Parathyroid adenoma (tissue), 2 donors: Measurements from ENCODE around the gene TUBA4B.
A peak's percentile ranks its signal among the peaks of the same experiment; 100 is the strongest.
"Not testable (repeated sequence)": the region's sequence is repeated elsewhere in the genome, so short reads cannot be mapped to it uniquely, and the experiment has no call there.

ENCODE experiments used
- H2AFZ ChIP-seq: fragments of 300-600 bp; sonication (generic); one replicate; pipeline ENCODE4 v1.7.0; 2017; ENCODE audit warnings: antibody characterized with exemption, mild to moderate bottlenecking
- H3K27ac ChIP-seq: fragments of 300-600 bp; sonication (generic); one replicate; pipeline ENCODE4 v1.7.0; 2017
- H3K27me3 ChIP-seq: fragments of 300-600 bp; sonication (generic); one replicate; pipeline ENCODE4 v1.7.0; 2017; ENCODE audit warnings: low read length; ENCODE audit not compliant: control insufficient read depth, insufficient read depth
- H3K36me3 ChIP-seq: fragments of 300-600 bp; sonication (generic); one replicate; pipeline ENCODE4 v1.7.0; 2017; ENCODE audit warnings: low read length; ENCODE audit not compliant: control insufficient read depth, insufficient read depth
- H3K4me1 ChIP-seq: fragments of 300-600 bp; sonication (generic); one replicate; pipeline ENCODE4 v1.7.0; 2017; ENCODE audit warnings: control low read depth
- H3K4me2 ChIP-seq: fragments of 300-600 bp; sonication (generic); one replicate; pipeline ENCODE4 v1.7.0; 2017; ENCODE audit warnings: low read length
- H3K4me3 ChIP-seq: fragments of 300-600 bp; sonication (generic); one replicate; pipeline ENCODE4 v1.7.0; 2017; ENCODE audit warnings: low read depth, low read length
- H3K79me2 ChIP-seq: fragments of 300-600 bp; sonication (generic); one replicate; pipeline ENCODE4 v1.7.0; 2017; ENCODE audit warnings: control low read depth
- H3K9ac ChIP-seq: fragments of 300-600 bp; sonication (generic); one replicate; pipeline ENCODE4 v1.7.0; 2017; ENCODE audit warnings: mild to moderate bottlenecking
- H3K9me3 ChIP-seq: fragments of 300-600 bp; sonication (generic); one replicate; pipeline ENCODE4 v1.7.0; 2017; ENCODE audit warnings: low read length; ENCODE audit not compliant: control insufficient read depth
- TF ChIP-seq, protein P1 (sequence below): fragments of 300-600 bp; sonication (generic); IDR thresholded peaks from one replicate; pipeline ENCODE4 v1.7.0; 2017; ENCODE audit warnings: antibody characterized with exemption, mild to moderate bottlenecking
- donor health status: primary hyperparathyroidism.

The TUBA4B gene

DNA sequence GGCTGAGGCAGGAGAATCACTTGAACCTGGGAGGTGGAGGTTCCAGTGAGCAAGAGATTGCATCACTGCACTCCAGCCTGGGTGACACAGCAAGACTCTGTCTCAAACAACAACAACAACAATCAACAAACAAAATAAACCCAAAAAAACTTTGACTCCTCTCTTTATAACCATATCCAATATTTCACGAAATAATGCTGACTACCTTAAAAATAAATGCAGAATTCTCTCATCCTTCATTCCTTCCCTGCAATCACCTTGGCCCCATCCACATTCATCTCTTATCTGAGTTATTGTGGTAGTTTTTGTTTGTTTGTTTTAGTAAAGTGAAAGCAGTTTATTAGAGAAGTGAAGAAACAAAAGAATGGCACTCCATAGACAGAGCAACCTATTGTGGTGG, 53.0 kb downstream of the TUBA4B start:
- no peak overlapping the region for H3K9ac ChIP-seq
- H3K27me3 ChIP-seq: peaks cover 4% of the 10 kb centered on the region
- no peak overlapping the region for H3K4me3 ChIP-seq
- no peak overlapping the region for H3K27ac ChIP-seq
- no peak overlapping the region for H3K4me2 ChIP-seq
- no peaks in the 10 kb centered on the region for H3K36me3 ChIP-seq
- H3K79me2 ChIP-seq: no peaks in the 10 kb centered on the region
- TF ChIP-seq, protein P1, sequence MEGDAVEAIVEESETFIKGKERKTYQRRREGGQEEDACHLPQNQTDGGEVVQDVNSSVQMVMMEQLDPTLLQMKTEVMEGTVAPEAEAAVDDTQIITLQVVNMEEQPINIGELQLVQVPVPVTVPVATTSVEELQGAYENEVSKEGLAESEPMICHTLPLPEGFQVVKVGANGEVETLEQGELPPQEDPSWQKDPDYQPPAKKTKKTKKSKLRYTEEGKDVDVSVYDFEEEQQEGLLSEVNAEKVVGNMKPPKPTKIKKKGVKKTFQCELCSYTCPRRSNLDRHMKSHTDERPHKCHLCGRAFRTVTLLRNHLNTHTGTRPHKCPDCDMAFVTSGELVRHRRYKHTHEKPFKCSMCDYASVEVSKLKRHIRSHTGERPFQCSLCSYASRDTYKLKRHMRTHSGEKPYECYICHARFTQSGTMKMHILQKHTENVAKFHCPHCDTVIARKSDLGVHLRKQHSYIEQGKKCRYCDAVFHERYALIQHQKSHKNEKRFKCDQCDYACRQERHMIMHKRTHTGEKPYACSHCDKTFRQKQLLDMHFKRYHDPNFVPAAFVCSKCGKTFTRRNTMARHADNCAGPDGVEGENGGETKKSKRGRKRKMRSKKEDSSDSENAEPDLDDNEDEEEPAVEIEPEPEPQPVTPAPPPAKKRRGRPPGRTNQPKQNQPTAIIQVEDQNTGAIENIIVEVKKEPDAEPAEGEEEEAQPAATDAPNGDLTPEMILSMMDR: no peak
- H3K4me1 ChIP-seq: no peaks in the 10 kb centered on the region
- no peaks in the 10 kb centered on the region for H3K9me3 ChIP-seq
- no peak overlapping the region for H2AFZ ChIP-seq

DNA sequence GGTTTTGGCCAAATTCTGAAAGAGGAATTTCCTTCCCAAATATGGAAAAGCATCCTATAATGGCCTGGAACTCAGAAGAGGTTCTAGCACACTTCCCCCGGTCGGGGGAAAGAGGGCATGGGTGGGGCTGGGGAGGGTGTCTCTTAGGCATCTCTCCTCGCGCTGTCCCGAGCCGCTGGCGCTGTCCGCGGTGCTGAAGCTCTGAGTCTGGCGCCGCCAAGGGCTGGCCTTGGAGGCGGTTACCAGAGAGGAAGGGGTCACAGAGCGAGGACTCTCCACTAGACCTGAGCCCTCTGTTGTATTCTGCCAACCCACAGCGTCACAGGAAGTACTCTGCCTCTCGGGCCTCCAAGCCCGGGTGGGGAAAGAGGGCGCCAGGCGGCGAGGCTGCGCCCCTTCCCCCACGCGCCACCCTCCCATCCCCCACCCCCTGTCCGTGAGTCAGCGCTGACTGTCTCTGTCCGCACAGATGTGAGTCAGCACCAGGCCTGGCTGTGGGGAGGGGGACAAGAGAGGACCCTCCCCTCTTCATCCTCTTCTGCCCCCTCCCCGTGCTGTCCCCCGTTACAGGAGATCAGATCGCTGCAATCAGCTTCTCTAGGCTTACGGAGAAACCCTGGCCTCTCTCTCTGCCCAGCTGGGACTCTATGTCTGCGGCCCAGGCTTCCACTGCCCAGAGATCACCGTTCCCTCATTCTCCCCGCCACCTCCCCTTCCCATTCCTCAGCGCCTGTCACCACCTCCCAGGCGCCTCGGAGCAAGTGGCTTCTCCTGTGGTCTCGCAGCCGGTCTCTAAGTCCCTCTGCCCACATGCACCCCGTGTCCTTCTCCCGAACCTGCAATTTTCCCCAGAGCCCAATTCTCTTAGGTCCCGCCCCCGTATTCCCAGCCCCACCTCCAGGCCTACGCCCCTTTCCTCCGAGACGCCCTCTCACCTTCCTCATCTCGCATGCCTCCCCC, 55.4 kb downstream of the TUBA4B start:
- peaks cover 4% of the 10 kb centered on the region for H3K27me3 ChIP-seq
- H3K27ac ChIP-seq: peak overlapping the region; percentile 53
- H3K9me3 ChIP-seq: no peaks in the 10 kb centered on the region
- TF ChIP-seq, protein P1: no peak
- peak overlapping the region; percentile 24 for H3K9ac ChIP-seq
- H3K4me1 ChIP-seq: no peaks in the 10 kb centered on the region
- H3K4me2 ChIP-seq: no peak overlapping the region
- H3K79me2 ChIP-seq: no peaks in the 10 kb centered on the region
- H3K36me3 ChIP-seq: no peaks in the 10 kb centered on the region
- peak overlapping the region; percentile 95 for H2AFZ ChIP-seq
- H3K4me3 ChIP-seq: no peak overlapping the region

DNA sequence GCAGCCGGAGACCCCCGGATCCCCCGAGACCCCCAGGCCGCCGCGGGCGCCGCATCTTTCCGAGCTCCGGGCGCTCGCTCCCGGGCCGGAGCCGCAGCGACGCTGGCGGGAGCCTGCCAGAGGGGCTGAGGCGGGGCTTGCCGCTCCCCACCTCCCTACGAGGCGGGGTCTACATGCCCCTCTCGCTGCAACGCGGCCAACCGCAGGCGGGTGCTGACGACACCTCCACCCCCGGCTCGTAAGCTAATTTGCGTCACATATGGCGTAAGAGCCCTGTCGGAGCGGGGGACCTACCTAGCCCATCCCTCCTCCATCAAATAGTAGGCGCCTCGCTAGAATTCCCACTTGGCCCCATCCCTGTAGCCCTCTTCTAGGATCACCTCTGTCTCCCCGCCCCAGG, 56.2 kb downstream of the TUBA4B start, which contains the start of gene PTPRN:
Gene PTPRN, minus strand, starts transcription at position 124 of the 400 bp plus-strand sequence. Its CDS starts 69 bp downstream, at position 55.
- Histone ChIP-seq H3K9me3 (no peaks in the 10 kb centered on the region), H3K27me3 (peaks cover 4% of the 10 kb centered on the region), H2AFZ (peak within 1 kb of the TSS; percentile 95), H3K27ac (peak within 1 kb of the TSS; percentile 53), H3K36me3 (no peaks in the 10 kb centered on the region), H3K4me1 (no peaks in the 10 kb centered on the region), H3K4me2 (no peak within 1 kb of the TSS), H3K9ac (peak within 1 kb of the TSS; percentile 24), H3K4me3 (no peak within 1 kb of the TSS), H3K79me2 (no peaks in the 10 kb centered on the region)
- TF ChIP-seq, protein P1: no peak

DNA sequence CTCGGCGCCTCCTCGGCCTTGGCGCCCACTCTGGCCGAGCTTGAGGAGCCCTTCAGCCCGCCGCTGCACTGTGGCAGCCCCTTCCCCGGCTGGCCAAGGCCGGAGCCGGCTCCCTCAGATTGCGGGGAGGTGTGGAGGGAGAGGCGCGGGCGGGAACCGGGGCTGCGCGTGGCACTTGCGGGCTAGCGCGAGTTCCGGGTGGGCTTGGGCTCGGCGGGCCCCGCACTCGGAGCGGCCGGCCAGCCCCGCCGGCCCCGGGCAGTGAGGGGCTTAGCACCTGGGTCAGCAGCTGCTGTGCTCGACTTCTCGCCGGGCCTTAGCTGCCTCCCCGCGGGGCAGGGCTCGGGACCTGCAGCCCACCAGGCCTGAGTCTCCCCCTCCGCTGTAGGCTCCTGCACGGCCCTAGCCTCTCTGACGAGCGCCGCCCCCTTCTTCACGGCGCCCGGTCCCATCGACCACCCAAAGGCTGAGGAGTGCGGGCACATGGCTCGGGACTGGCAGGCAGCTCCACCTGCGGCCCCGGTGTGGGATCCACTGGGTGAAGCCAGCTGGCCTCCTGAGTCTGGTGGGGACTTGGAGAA, 59.7 kb downstream of the TUBA4B start:
- H3K4me2 ChIP-seq, H3K27me3 ChIP-seq, H3K27ac ChIP-seq, H2AFZ ChIP-seq, H3K9me3 ChIP-seq, H3K9ac ChIP-seq, H3K79me2 ChIP-seq, H3K4me3 ChIP-seq, H3K36me3 ChIP-seq, H3K4me1 ChIP-seq: not testable (repeated sequence)

DNA sequence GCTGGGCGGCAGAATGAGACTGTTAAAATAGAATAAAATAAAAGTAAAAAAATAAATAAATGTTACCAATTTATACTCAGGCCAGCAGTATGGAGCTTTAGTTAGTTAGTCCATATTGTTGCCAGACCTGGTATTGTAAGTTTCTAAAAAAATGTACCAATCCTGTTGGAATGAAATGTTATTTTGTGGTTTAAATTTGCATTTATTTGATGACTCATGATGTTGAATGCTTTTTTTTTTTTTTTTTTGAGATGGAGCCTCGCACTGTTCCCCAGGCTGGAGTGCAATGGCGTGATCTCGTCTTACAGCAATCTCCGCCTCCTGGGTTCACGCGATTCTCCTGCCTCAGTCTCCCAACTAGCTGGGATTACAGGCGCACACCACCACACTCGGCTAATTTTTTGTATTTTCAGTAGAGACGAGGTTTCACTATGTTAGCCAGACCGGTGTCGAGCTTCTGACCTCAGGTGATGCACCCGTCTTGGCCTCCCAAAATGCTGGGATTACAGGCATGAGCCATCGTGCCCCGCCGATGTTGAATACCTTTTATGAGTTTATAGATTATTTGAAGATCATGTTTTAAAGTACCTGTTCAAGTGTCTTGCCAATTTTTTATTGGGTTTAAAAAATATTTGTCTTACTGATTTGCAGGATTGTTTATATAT, 61.9 kb downstream of the TUBA4B start:
- no peak overlapping the region for H3K4me2 ChIP-seq
- no peaks in the 10 kb centered on the region for H3K4me1 ChIP-seq
- H3K9ac ChIP-seq: no peak overlapping the region

More for the DNA sequence above, 61.9 kb downstream of the TUBA4B start:
- Histone ChIP-seq H3K36me3 (no peaks in the 10 kb centered on the region), H3K9me3 (no peaks in the 10 kb centered on the region), H3K27ac (no peak overlapping the region), H2AFZ (no peak overlapping the region), H3K79me2 (no peaks in the 10 kb centered on the region), H3K4me3 (no peak overlapping the region), H3K27me3 (no peaks in the 10 kb centered on the region)
- TF ChIP-seq, protein P1: no peak
